Dendritic cell treated with granulocyte-macrophage colony-stimulating factor and Interleukin-4, amounts not matched to agents 40 ng/mL and 50 ng/mL, for 4 days (primary cell): ENCODE results near the gene DLGAP4.

ENCODE experiments used
- H3K27ac Mint-ChIP-seq: one replicate; pipeline ENCODE4 v1.8.0; 2022; ENCODE audit warnings: mild to moderate bottlenecking, mixed read lengths
- H3K27me3 Mint-ChIP-seq: one replicate; pipeline ENCODE4 v1.8.0; 2022; ENCODE audit warnings: mild to moderate bottlenecking, mixed read lengths
- H3K36me3 Mint-ChIP-seq: one replicate; pipeline ENCODE4 v1.8.0; 2022; ENCODE audit warnings: low read depth, mixed read lengths
- H3K4me1 Mint-ChIP-seq: one replicate; pipeline ENCODE4 v1.8.0; 2022; ENCODE audit warnings: low read depth, mixed read lengths
- H3K4me3 Mint-ChIP-seq: one replicate; pipeline ENCODE4 v1.8.0; 2022; ENCODE audit warnings: mild to moderate bottlenecking, moderate library complexity, mixed read lengths
- H3K9me3 Mint-ChIP-seq: one replicate; pipeline ENCODE4 v1.8.0; 2022; ENCODE audit warnings: mixed read lengths
- intact Hi-C: fragments of 100-400 bp; cut with micrococcal nuclease; formaldehyde crosslinking; loops from one replicate; pipeline ENCODE4 v1.15.0; 2022

The DLGAP4 gene

GRCh38 chr20:36310215-36310981, 4.3 kb downstream of the DLGAP4 start:
- H3K4me1 Mint-ChIP-seq = no peaks in the 10 kb centered on the region
- no peaks in the 10 kb centered on the region for H3K36me3 Mint-ChIP-seq
- H3K9me3 Mint-ChIP-seq = no peaks in the 10 kb centered on the region
- no peak overlapping the region for H3K4me3 Mint-ChIP-seq
- H3K27ac Mint-ChIP-seq = no peak overlapping the region
- intact Hi-C loops = no loop called here
- peaks cover 45% of the 10 kb centered on the region for H3K27me3 Mint-ChIP-seq

- Mint-ChIP-seq H3K36me3 (no peaks in the 10 kb centered on the region), H3K4me1 (no peaks in the 10 kb centered on the region), H3K27me3 (peaks cover 41% of the 10 kb centered on the region), H3K4me3 (no peak overlapping the region), H3K27ac (no peak overlapping the region), H3K9me3 (no peaks in the 10 kb centered on the region)
- intact Hi-C loops = no loop called here
Observed at GRCh38 chr20:36311141-36311853, 5.2 kb downstream of the DLGAP4 start.

GRCh38 chr20:36311854-36312723, 6.0 kb downstream of the DLGAP4 start:
- intact Hi-C loops = no loop called here
- no peaks in the 10 kb centered on the region for H3K36me3 Mint-ChIP-seq
- peaks cover 34% of the 10 kb centered on the region for H3K27me3 Mint-ChIP-seq

GRCh38 chr20:36312724-36313441, 6.7 kb downstream of the DLGAP4 start:
- Mint-ChIP-seq H3K9me3 (no peaks in the 10 kb centered on the region), H3K4me1 (no peaks in the 10 kb centered on the region), H3K27ac (no peak overlapping the region), H3K36me3 (no peaks in the 10 kb centered on the region), H3K27me3 (peaks cover 26% of the 10 kb centered on the region), H3K4me3 (no peak overlapping the region)
- intact Hi-C loops = no loop called here

More at GRCh38 chr20:36311854-36312723, 6.0 kb downstream of the DLGAP4 start:
- Mint-ChIP-seq H3K9me3 (no peaks in the 10 kb centered on the region), H3K4me1 (no peaks in the 10 kb centered on the region), H3K4me3 (no peak overlapping the region), H3K27ac (no peak overlapping the region)

- intact Hi-C loops = no loop called here
- no peaks in the 10 kb centered on the region for H3K36me3 Mint-ChIP-seq
- no peak overlapping the region for H3K4me3 Mint-ChIP-seq
- no peaks in the 10 kb centered on the region for H3K9me3 Mint-ChIP-seq
- H3K4me1 Mint-ChIP-seq = no peaks in the 10 kb centered on the region
- peaks cover 20% of the 10 kb centered on the region for H3K27me3 Mint-ChIP-seq
- no peak overlapping the region for H3K27ac Mint-ChIP-seq
Observed at GRCh38 chr20:36313476-36313875, 7.3 kb downstream of the DLGAP4 start.

GRCh38 chr20:36313926-36314325, 7.8 kb downstream of the DLGAP4 start:
- H3K4me1 Mint-ChIP-seq = no peaks in the 10 kb centered on the region
- H3K36me3 Mint-ChIP-seq = no peaks in the 10 kb centered on the region
- intact Hi-C loops = no loop called here
- no peak overlapping the region for H3K27ac Mint-ChIP-seq
- no peak overlapping the region for H3K4me3 Mint-ChIP-seq
- peaks cover 18% of the 10 kb centered on the region for H3K27me3 Mint-ChIP-seq
- H3K9me3 Mint-ChIP-seq = no peaks in the 10 kb centered on the region

GRCh38 chr20:36314734-36315544, 8.8 kb downstream of the DLGAP4 start:
- Mint-ChIP-seq H3K27me3 (peaks cover 7% of the 10 kb centered on the region), H3K9me3 (no peaks in the 10 kb centered on the region), H3K4me3 (no peak overlapping the region), H3K27ac (no peak overlapping the region), H3K4me1 (no peaks in the 10 kb centered on the region), H3K36me3 (no peaks in the 10 kb centered on the region)
- intact Hi-C loops = no loop called here

- H3K27me3 Mint-ChIP-seq = peaks cover 5% of the 10 kb centered on the region
Observed at GRCh38 chr20:36315545-36316351, 9.6 kb downstream of the DLGAP4 start.

GRCh38 chr20:36317675-36318074, 11.5 kb downstream of the DLGAP4 start:
- no peak overlapping the region for H3K27ac Mint-ChIP-seq
- intact Hi-C loops = no loop called here
- no peaks in the 10 kb centered on the region for H3K36me3 Mint-ChIP-seq
- H3K27me3 Mint-ChIP-seq = peaks cover 9% of the 10 kb centered on the region
- no peak overlapping the region for H3K4me3 Mint-ChIP-seq
- no peaks in the 10 kb centered on the region for H3K9me3 Mint-ChIP-seq
- no peaks in the 10 kb centered on the region for H3K4me1 Mint-ChIP-seq

More at GRCh38 chr20:36315545-36316351, 9.6 kb downstream of the DLGAP4 start:
- intact Hi-C loops = no loop called here
- no peak overlapping the region for H3K27ac Mint-ChIP-seq
- no peaks in the 10 kb centered on the region for H3K4me1 Mint-ChIP-seq
- no peak overlapping the region for H3K4me3 Mint-ChIP-seq
- no peaks in the 10 kb centered on the region for H3K9me3 Mint-ChIP-seq
- H3K36me3 Mint-ChIP-seq = no peaks in the 10 kb centered on the region

GRCh38 chr20:36318166-36318565, 12.0 kb downstream of the DLGAP4 start:
- H3K4me3 Mint-ChIP-seq = no peak overlapping the region
- H3K36me3 Mint-ChIP-seq = no peaks in the 10 kb centered on the region
- H3K4me1 Mint-ChIP-seq = no peaks in the 10 kb centered on the region
- intact Hi-C loops = no loop called here
- no peak overlapping the region for H3K27ac Mint-ChIP-seq
- H3K27me3 Mint-ChIP-seq = peaks cover 9% of the 10 kb centered on the region
- H3K9me3 Mint-ChIP-seq = no peaks in the 10 kb centered on the region

- no peak overlapping the region for H3K27ac Mint-ChIP-seq
- peaks cover 10% of the 10 kb centered on the region for H3K27me3 Mint-ChIP-seq
- no peak overlapping the region for H3K4me3 Mint-ChIP-seq
- H3K9me3 Mint-ChIP-seq = no peaks in the 10 kb centered on the region
- intact Hi-C loops = no loop called here
- H3K36me3 Mint-ChIP-seq = no peaks in the 10 kb centered on the region
- no peaks in the 10 kb centered on the region for H3K4me1 Mint-ChIP-seq
Observed at GRCh38 chr20:36319356-36320260, 13.5 kb downstream of the DLGAP4 start.
